Measurements from ENCODE around the gene ART4. TPM values are rescaled to one million over a fixed set of nuclear protein-coding genes. Genes with fewer than 3 reads are reported as not detected.
A peak's percentile ranks its signal among the peaks of the same experiment; 100 is the strongest.

The ART4 gene
- total RNA-seq, 1 donor from 2014 or later, result not detected

- peaks cover 9% of the 10 kb centered on the region for H3K27me3 Mint-ChIP-seq
- no peak for DNase-seq
- no peak overlapping the region for H3K4me3 Mint-ChIP-seq
- no peaks in the 10 kb centered on the region for H3K36me3 Mint-ChIP-seq (ENCODE audit: low read depth)
- H3K4me1 Mint-ChIP-seq, result no peaks in the 10 kb centered on the region
- ChIA-PET POLR2A (no interaction called here), CTCF (no interaction called here)
- ATAC-seq (ENCODE audit: low read depth), result no peak
- intact Hi-C loops (cut with micrococcal nuclease), result no loop called here
- no peak overlapping the region for H3K27ac Mint-ChIP-seq
- TF ChIP-seq CTCF (IDR thresholded peaks at IDR 0.05), result no peak
- no peaks in the 10 kb centered on the region for H3K9me3 Mint-ChIP-seq
Observed at GRCh38 chr12:14833336-14833735, 10.0 kb downstream of the ART4 start.

- no peak for DNase-seq
- TF ChIP-seq CTCF (IDR thresholded peaks at IDR 0.05), result no peak
- Mint-ChIP-seq H3K4me1 (no peaks in the 10 kb centered on the region), H3K4me3 (no peak overlapping the region), H3K9me3 (no peaks in the 10 kb centered on the region), H3K36me3 (ENCODE audit: low read depth) (no peaks in the 10 kb centered on the region), H3K27me3 (peaks cover 5% of the 10 kb centered on the region), H3K27ac (no peak overlapping the region)
- ATAC-seq (ENCODE audit: low read depth), result peak; percentile 45
- CTCF ChIA-PET, result no interaction called here
- POLR2A ChIA-PET, result interaction anchor here (2.0 kb wide), 1 partner anchor 58 kb away, joined by 4 read pairs; a partner anchor contains a TSS
- intact Hi-C loops (cut with micrococcal nuclease), result no loop called here
Observed at GRCh38 chr12:14828892-14829291, 14.4 kb downstream of the ART4 start.

GRCh38 chr12:14827043-14827442, 16.3 kb downstream of the ART4 start:
- Mint-ChIP-seq H3K9me3 (no peaks in the 10 kb centered on the region), H3K27me3 (peaks cover 3% of the 10 kb centered on the region), H3K27ac (no peak overlapping the region), H3K4me3 (no peak overlapping the region), H3K36me3 (ENCODE audit: low read depth) (no peaks in the 10 kb centered on the region), H3K4me1 (no peaks in the 10 kb centered on the region)
- ChIA-PET POLR2A (no interaction called here), CTCF (no interaction called here)
- DNase-seq, result no peak
- intact Hi-C loops (cut with micrococcal nuclease), result no loop called here
- no peak for ATAC-seq (ENCODE audit: low read depth)
- no peak for TF ChIP-seq CTCF (IDR thresholded peaks at IDR 0.05)

GRCh38 chr12:14826491-14826890, 16.8 kb downstream of the ART4 start:
- no peaks in the 10 kb centered on the region for H3K4me1 Mint-ChIP-seq
- ChIA-PET CTCF (no interaction called here), POLR2A (no interaction called here)
- no peak for TF ChIP-seq CTCF (IDR thresholded peaks at IDR 0.05)
- intact Hi-C loops (cut with micrococcal nuclease), result no loop called here
- H3K9me3 Mint-ChIP-seq, result no peaks in the 10 kb centered on the region
- no peak overlapping the region for H3K4me3 Mint-ChIP-seq
- H3K36me3 Mint-ChIP-seq (ENCODE audit: low read depth), result no peaks in the 10 kb centered on the region
- DNase-seq (no peak), ATAC-seq (ENCODE audit: low read depth) (no peak)
- H3K27ac Mint-ChIP-seq, result no peak overlapping the region
- peaks cover 3% of the 10 kb centered on the region for H3K27me3 Mint-ChIP-seq

GRCh38 chr12:14825256-14825655, 18.1 kb downstream of the ART4 start:
- Mint-ChIP-seq H3K4me1 (no peaks in the 10 kb centered on the region), H3K36me3 (ENCODE audit: low read depth) (no peaks in the 10 kb centered on the region), H3K9me3 (no peaks in the 10 kb centered on the region), H3K27me3 (no peaks in the 10 kb centered on the region), H3K27ac (no peak overlapping the region), H3K4me3 (no peak overlapping the region)
- ChIA-PET CTCF (no interaction called here), POLR2A (no interaction called here)
- intact Hi-C loops (cut with micrococcal nuclease), result no loop called here
- ATAC-seq (ENCODE audit: low read depth), result no peak
- no peak for TF ChIP-seq CTCF (IDR thresholded peaks at IDR 0.05)
- DNase-seq, result no peak
